Hematopoietic multipotent progenitor cell treated with erythropoietin and hydrocortisone succinate and interleukin-3 and kit ligand, for 6 days (in vitro differentiated cells): Measurements from ENCODE around the gene PRRG2.
A peak's percentile ranks its signal among the peaks of the same experiment; 100 is the strongest.

Source experiments
- DNase-seq: peaks from one replicate; pipeline ENCODE4 v3.0.0-alpha.2; 2015

PRRG2 gene

DNA sequence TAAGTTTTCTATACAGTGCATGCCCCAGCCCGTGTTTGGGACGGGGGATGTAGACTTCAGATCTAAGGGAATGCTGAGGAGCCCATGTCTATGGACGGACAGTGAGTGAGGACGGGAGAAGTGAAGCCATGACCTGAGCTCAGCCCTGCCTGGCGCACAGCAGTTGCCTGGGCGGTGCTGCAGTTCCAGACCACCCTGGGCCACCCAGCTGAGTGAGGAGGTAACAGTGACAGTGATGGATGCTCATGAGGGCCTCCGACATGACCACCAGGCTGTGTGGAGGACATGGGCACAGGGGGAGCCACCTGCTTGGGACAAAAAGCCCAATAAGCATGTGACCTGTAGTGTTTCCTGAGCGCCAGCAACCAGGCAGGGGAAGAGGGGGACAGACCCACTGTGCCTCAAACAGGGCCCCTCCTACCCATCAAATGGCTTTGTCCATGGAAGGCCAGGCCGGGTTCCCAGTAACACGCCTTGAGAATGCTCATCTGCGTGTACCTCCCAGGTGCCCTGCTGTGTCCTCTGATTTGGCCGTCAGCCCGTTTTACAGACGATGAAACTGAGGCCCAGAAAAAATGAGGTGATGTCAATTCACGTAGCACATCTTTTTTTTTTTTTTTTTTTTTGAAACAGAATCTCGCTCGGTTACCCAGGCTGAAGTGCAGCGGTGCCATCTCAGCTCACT lies 23.3 kb upstream of the PRRG2 start:
- DNase-seq = no peak

GRCh38 chr19:49558591-49558990 lies 22.5 kb upstream of the PRRG2 start:
- no peak for DNase-seq

DNA sequence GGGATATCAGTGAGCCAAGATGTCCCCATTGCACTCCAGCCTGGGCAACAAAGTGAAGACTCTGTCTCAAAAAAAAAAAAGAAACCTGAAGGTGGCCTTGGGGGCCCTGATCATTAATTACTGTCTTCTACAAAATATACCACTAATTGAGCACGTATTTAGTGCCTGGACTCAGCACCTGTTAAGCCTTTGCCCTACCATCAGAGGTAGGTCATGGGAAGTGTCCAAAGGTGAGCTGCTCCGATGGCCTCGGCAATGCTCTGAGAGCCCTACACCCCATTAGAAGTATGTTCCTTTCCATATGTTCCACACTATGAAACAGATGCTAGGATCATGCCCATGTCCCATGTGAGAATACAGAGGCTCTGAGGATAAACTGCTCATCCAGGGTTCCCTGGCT lies 21.7 kb upstream of the PRRG2 start:
- DNase-seq = no peak

DNA sequence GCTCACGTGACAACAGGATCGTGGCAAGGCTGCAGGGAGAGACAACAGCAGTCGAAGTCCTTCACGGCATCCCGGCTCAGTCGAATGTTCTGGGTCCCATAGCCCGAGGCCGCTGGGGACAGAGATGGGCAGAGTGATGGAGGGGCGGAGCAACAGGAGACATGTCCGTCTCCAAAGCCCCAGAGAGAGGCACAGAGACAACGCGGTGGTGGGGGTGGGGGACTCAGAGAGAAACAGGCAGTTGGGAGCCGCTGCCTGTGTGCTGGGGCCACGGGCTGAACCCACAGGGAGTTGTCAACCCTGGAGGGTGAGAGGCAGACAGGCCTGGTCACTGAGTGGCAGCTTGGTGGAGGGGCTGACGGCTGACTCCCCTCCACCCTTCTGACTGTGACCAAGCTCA lies 21.2 kb upstream of the PRRG2 start:
- DNase-seq = no peak

DNA sequence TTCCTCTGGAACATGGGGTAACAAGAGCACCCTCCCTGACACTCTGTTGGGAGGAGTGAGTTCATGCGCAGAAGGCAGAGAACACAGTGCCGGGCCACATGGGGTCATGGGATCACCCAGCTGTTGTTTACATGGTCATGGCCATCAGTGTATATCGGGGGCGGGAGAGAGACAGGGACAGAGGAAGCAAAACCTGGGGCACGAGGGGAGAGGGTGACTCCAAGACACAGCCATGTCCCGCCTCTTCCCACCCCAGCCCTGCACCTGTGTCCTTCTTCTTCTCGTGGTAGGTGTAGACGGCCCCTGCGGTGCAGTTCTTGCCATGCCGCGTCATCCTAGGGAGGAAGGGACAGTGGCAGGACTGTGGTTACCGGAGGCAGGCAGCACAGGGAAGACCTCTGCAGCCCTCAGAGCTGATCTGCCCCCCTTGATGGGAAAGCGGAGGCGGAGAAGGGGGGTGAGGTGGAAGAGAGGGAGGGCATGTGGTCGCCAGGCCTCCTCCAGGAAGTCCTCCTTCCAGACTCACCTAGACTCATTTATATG lies 20.7 kb upstream of the PRRG2 start:
- DNase-seq = no peak

GRCh38 chr19:49564616-49565045 lies 16.5 kb upstream of the PRRG2 start:
- peak; percentile 64 for DNase-seq

- DNase-seq = peak; percentile 69
Measured at GRCh38 chr19:49565261-49565660, 15.9 kb upstream of the PRRG2 start.

GRCh38 chr19:49566302-49566701 lies 14.8 kb upstream of the PRRG2 start:
- no peak for DNase-seq

DNA sequence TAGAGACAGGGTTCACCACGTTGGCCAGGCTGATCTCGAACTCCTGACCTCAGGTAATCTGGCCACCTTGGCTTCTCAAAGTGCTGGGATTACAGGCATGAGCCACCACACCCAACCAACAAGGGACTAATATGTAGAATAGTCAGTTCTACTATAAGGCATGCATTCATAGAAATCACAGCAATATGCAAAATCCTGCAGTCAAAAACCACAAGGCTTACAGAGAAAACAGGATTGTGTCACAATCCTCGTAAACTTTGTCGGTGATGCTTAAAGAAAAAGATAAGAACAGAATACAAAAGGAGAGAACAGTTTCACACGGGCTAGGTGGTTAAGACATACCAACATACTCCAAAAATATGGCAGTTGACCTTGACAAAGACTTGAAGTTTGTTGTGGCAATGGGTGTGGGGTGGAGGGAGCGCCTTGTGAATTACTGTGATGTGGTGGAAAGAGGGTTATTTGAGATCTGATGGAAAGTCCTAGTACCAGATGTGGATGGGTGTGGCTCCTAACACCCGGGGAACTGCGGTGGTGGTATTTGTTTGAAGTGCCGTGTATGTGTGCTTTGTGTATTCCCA lies 13.2 kb upstream of the PRRG2 start:
- DNase-seq = peak; percentile 80

DNA sequence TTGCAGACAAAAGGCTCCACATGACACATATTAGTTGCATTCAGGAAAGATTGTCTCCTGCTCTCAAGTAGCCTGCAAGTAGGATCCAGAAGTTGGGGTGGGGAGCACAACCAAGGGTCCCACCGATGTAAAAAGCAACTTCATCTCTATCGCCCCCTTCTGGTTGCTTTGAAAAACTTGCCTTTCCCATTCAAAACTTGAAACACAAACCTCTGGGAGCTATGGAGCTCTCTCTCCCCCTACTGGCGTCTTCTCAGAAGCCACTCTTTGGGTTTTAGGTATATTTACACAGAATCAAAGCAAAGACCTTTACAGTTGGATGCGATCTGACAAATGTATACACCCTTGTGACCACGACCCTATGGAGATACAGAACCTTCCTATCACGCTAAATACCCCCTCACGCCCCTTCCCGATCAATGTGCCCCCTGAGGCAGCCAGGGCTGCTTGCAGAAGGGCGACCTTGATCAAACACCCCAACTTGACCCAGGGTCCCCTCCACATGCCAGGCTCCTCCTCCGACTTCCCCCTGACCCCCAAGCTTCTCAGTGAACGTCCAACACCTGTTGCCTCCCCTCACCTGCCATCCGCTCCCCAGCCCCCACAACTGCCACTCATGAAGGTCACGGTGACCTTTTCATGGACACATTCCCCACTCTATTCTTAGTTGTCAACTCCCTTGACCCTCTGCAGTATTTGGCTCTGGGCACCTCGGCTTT lies 10.8 kb upstream of the PRRG2 start:
- DNase-seq = peak; percentile 96

GRCh38 chr19:49570997-49571676 lies 10.0 kb upstream of the PRRG2 start:
- DNase-seq = peak; percentile 55

DNA sequence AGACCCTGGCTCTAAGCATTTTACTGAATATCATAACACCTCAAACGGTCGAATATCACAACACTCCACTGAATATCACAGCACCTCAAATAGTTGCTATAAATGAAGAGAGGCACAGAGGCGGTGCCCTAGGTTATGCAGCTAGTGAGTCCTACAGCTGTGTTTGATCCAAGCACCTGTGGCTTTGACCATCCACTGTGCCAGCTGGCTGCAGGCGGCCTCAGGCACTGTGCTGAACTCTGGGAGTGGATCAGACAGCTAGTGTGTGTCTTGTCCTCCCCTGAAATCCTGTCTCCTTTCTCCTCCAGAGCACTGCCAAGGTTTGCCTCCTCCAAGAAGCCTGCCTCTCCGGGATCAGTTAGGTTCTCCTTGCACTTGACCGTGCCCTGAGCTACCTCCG lies 8.1 kb upstream of the PRRG2 start:
- no peak for DNase-seq

- DNase-seq = no peak
Measured at GRCh38 chr19:49573425-49573824, 7.7 kb upstream of the PRRG2 start.

DNA sequence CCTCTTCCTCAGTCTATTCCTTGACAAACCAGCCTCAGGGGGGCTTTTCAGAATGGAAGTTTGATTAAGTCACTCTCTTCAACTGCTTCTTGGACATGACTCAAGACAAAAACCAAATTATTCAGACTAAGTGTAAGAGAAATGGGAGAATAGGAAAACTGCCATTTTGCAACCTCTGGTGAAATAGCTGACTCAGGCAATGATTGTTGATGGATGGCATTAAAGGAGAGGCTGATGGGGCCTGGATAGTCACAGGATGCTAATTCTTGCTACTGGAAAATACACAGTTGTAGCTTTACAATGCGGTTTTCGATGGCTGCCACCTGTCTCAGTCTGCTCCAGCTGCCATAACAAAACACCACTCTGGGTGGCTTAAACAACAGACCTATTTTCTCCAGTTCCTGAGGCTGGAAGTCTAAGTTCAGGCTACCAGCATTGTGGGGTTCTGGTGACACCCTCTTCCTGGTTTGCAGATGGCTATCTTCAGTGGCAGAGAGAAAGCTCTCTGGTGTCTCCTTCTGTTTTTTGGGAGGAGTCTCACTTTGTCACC lies 6.8 kb upstream of the PRRG2 start:
- peak; percentile 36 for DNase-seq

DNA sequence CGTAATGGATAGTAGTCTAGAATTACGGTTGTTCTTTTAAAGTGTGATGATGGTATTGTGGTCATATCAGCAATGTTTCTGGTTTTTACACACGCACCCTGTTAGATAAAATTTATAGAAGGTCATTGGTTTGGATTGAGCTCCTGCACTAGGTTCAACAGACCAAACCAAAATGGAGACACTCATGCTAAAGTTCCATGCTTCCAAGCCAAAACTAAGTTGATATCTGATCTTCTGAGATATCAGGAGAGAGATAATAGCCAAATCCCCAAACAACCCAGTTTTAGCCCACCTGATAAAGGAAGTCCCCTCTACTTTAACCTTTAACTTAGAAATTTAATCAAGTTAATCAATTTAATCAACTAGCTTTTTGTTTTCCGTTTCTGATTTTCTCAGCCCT lies 1.9 kb upstream of the PRRG2 start:
- DNase-seq = peak; percentile 25

DNA sequence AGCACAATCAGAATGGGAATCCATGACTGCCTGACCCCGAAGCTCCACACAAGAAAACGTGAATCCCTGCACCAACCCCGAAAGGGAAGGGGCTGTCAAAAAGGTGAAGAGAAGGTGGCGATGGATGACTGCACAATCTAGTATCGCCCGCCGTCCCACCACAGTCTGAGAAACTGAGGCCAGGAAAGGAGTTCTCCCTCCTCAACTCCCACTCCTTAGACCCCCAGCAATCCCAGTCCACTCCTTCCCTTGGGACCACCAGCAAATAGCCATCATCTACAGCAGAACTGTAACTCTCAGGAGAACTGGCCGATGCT lies 1.2 kb upstream of the PRRG2 start:
- DNase-seq = peak; percentile 23

- peak; percentile 98 for DNase-seq
Measured at GRCh38 chr19:49580264-49581006, 681 bp upstream of the PRRG2 start, which contains the start of gene NOSIP. Gene NOSIP, minus strand, starts transcription at chr19:49580556. Its CDS starts 19,865 bp downstream, at chr19:49560691.

- DNase-seq = no peak
Measured at GRCh38 chr19:49583239-49583638, 2.1 kb downstream of the PRRG2 start.

- DNase-seq = no peak
Measured at GRCh38 chr19:49585023-49585422, 3.9 kb downstream of the PRRG2 start.

DNA sequence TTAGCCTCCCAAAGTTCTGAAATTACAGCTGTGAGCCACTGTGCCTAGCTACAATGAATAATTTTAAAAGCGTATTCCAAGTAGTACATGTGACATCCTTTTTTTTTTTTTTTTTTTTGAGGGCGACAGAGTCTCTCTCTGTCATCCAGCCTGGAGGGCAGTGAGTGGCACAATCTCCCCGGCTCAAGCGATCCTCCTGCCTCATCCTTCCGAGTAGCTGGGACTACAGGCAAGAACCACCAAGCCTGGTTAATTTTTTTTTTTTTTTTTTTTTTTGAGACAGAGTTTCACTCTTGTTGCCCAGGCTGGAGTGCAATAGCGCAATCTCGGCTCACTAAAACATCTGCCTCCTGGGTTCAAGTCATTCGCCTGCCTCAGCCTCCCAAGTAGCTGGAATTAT lies 6.1 kb downstream of the PRRG2 start:
- DNase-seq = no peak

- DNase-seq = no peak
Measured at GRCh38 chr19:49588365-49589122, 7.4 kb downstream of the PRRG2 start.

GRCh38 chr19:49589502-49589905 lies 8.4 kb downstream of the PRRG2 start:
- no peak for DNase-seq
